GM21423 (cell line): ENCODE results near the gene C1QA.

ENCODE experiments used
- ATAC-seq: cut with Tn5 transposase; IDR thresholded peaks from one replicate; pipeline ENCODE4 v1.9.1; 2021; ENCODE audit warnings: mild to moderate bottlenecking, moderate library complexity; ENCODE audit not compliant: unreplicated experiment

The C1QA gene

DNA sequence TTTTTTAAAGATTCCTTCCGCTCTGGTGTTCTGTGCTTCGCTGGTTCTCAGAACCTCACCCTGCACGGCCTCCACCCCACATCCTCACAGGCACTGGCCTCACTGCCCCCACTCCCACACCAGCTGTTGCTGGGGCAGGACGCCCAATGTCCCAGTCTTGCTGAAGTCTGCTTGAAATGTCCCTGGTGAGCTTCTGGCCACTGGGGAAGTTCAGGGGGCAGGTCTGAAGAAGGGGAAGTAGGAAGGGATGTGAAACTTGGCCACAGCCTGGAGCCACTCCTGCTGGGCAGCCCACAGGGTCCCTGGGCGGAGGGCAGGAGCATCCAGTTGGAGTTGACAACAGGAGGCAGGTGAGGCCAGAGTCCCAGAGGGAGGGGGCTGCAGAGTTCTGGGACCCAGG is at the start of gene C1QA:
C1QA (plus strand) TSS at position 276 of the 400 bp plus-strand sequence. CDS start 989 bp downstream, outside the sequence.
- no peak for ATAC-seq

DNA sequence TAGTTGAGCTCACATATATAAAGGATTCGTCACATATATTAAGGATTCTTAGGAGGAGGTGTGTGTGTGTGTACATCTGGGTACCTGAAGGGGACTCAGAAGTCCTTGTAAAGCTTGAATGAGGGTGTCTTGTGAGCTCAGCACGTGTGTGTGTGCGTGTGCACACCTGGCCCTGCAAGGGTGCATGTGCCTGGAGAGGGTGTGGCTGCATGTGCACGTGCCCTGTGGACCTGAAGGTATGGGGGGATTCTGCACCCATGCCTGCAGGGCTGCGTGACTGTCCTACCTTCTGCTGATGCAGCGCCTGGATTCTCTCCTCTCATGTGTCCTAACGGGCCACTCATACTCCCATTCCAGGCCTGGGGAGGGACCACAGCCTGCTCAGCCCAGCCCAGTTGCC is 49.2 kb upstream of the C1QA start:
- ATAC-seq, result no peak

DNA sequence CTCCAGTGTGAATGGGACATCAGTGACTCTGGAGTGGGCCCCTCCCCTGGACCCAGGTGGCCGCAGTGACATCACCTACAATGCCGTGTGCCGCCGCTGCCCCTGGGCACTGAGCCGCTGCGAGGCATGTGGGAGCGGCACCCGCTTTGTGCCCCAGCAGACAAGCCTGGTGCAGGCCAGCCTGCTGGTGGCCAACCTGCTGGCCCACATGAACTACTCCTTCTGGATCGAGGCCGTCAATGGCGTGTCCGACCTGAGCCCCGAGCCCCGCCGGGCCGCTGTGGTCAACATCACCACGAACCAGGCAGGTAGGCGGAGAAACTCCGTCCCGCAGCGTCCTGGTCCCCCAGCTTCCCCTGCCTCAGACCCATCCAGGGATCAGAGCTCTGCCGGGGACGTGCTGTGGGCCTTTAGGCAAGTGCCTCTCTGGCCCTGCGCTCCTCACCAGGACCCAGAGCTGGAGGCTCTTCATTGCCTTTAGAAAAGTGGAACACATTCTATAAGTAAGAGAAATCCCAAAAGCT is 47.5 kb upstream of the C1QA start:
- ATAC-seq, result no peak

GRCh38 chr1:22591576-22591975 is 44.9 kb upstream of the C1QA start:
- ATAC-seq, result no peak

DNA sequence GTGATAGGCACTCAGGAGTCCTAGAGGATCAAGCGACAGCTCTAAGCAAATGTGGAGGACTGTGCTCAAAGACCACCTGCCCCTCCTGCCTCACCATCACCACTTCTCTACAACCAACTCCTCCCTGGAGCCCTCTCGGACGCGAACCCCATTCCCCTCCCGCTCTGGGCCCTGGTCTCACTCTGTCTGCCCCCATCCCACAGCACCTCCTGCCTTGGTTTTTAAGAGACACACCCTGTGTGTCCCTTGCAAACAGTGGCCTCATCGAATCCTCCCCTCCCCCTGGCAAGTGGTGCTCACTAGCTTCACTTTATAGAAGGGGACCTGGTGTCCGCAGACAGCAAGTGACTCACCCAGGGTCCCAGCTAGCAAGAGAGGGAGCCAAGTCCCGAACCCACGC is 44.4 kb upstream of the C1QA start:
- no peak for ATAC-seq

GRCh38 chr1:22592919-22593790 is 43.3 kb upstream of the C1QA start:
- ATAC-seq, result no peak

DNA sequence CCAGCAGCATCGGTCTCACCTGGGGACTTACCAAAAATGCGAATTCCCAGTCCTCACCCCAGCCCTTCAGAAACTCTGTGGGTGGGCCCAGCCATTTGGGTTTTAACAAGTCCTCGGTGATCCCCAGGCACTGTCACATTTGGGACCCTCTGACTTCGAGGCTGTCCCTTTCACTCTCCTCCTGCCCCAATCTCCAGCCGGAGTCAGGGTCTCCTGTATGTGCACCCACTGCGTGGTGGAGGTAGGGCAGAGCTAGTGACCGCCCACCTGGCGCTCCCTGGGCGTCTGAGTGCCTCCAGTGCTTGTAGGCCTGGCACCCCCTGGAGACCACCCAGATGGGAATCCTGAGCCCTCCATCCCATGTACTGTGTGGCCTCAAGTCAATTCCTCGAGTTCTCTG is 42.0 kb upstream of the C1QA start:
- ATAC-seq, result no peak

- no peak for ATAC-seq
These were observed 41.3 kb upstream of the C1QA start for GRCh38 chr1:22595108-22595507.

- no peak for ATAC-seq
These were observed 39.0 kb upstream of the C1QA start for GRCh38 chr1:22597301-22597965.

GRCh38 chr1:22597996-22598395 is 38.4 kb upstream of the C1QA start:
- no peak for ATAC-seq

- ATAC-seq, result no peak
These were observed 37.7 kb upstream of the C1QA start for GRCh38 chr1:22598736-22599135.

- no peak for ATAC-seq
These were observed 36.2 kb upstream of the C1QA start for GRCh38 chr1:22600071-22600816.

- no peak for ATAC-seq
These were observed 35.4 kb upstream of the C1QA start for GRCh38 chr1:22600817-22601605.

- ATAC-seq, result no peak
These were observed 34.8 kb upstream of the C1QA start for GRCh38 chr1:22601610-22602009.

GRCh38 chr1:22602060-22602740 is 34.2 kb upstream of the C1QA start:
- no peak for ATAC-seq

DNA sequence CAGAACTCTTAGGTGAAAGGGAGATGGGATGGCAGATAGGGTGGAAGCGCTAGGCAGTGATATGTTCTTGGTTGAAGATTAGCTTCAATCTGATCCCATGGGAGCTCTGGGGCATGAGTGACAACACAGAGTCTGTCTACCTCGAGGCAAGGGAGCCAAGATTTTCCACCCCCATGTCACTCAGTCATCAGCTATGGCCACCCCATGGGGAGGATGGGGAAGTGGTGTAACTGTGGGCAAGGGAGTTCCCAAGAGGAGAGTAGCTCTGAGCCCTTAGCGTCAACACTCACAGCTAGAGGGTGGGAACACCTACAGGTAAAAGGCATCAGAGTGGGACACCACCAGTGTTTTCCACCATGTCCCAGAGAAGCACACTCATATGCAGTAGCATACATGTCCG is 30.3 kb upstream of the C1QA start:
- no peak for ATAC-seq

DNA sequence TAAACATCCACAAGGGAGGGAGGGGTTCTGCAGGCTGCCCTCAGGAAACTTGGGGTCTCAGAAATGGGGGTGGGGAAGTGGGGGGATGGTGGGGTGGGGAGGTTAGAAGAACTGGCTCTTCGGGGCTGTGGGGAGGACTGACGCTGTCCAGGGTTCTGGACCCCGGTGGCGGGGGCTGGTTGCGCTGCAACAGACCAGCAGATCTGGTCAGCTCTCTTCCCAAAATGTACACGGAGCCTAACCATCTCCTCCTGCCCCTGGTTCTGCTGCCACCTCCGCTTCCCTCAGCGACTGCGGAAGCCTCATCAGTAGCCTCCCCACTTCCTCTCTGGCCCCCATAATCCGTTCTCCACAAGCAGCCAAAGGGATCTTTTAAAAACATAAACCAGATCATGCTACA is 29.3 kb upstream of the C1QA start:
- no peak for ATAC-seq

GRCh38 chr1:22608361-22608760 is 28.1 kb upstream of the C1QA start:
- no peak for ATAC-seq

DNA sequence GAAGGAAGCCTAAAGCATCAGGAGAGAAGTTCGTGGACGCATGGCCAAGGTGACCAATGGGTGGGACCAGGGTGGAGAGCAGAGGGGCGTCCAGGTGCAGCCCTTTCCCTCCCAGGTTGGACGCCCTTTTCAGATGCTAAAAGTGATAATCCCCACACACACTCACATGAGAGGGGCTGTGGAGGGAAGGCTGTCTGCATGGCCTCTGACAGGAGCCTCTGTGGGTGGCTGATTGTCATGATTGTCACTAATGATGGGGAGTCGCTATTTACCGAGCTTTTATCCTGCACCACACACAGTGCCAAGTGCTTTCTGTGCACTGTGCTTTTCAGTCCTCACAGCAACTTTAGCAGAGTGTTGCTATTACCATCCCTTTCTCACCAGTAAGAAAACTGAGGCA is 27.1 kb upstream of the C1QA start:
- no peak for ATAC-seq

GRCh38 chr1:22611530-22611947 is 24.9 kb upstream of the C1QA start:
- no peak for ATAC-seq
